VCaP (cell line): ENCODE measurements around the gene UMAD1.
"Not testable (repeated sequence)": the region's sequence is repeated elsewhere in the genome, so short reads cannot be mapped to it uniquely, and the experiment has no call there.

Experiments
- H3K27ac ChIP-seq: fragments of 450-650 bp; 2 replicates; pipeline ENCODE4 v1.5.1; 2017
- TF ChIP-seq, protein P1 (sequence below): fragments of 450-650 bp; conservative IDR thresholded peaks from 2 replicates; pipeline ENCODE4 v1.5.1; 2017; ENCODE audit warnings: mild to moderate bottlenecking, moderate library complexity

The UMAD1 gene

DNA sequence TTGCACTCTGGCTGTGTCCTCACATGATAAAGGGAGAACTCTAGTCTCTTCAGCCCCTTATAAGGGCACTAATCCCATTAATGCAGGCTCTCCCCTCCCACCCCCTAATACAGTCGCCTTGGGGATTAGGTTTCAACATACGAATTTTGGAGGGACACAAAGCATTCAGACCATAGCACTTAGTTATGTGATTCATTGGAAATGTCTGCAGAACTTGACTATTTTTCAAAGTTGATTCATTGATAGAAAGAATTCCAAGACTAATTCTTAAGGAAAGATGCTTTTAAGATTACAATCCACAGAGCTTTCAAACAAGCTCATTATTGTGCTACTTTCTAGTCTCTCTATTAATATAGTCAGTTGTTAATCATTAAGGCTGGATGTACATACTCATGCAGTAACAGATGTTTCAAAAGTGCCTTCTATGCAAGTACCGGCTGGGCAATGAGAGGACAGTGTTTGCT, 163.2 kb downstream of the UMAD1 start:
- H3K27ac ChIP-seq = no peak overlapping the region
- TF ChIP-seq, protein P1, sequence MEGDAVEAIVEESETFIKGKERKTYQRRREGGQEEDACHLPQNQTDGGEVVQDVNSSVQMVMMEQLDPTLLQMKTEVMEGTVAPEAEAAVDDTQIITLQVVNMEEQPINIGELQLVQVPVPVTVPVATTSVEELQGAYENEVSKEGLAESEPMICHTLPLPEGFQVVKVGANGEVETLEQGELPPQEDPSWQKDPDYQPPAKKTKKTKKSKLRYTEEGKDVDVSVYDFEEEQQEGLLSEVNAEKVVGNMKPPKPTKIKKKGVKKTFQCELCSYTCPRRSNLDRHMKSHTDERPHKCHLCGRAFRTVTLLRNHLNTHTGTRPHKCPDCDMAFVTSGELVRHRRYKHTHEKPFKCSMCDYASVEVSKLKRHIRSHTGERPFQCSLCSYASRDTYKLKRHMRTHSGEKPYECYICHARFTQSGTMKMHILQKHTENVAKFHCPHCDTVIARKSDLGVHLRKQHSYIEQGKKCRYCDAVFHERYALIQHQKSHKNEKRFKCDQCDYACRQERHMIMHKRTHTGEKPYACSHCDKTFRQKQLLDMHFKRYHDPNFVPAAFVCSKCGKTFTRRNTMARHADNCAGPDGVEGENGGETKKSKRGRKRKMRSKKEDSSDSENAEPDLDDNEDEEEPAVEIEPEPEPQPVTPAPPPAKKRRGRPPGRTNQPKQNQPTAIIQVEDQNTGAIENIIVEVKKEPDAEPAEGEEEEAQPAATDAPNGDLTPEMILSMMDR = no peak

DNA sequence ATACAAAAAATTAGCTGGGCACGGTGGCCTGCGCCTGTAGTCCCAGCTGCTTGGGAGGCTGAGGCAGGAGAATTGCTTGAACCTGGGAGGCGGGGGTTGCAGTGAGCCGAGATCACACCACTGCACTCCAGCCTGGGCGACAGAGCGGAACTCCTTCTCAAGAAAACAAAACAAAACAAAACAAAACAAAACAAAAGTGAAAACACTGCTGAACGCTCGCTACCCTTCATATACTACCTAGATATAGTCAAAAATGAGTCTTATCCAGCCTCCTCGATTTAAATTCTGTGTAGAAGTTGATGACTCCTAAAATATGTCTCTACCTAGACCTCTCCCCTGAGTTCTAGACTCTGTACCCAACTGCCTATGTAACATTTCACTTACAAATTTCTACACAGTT, 164.3 kb downstream of the UMAD1 start:
- H3K27ac ChIP-seq = not testable (repeated sequence)

DNA sequence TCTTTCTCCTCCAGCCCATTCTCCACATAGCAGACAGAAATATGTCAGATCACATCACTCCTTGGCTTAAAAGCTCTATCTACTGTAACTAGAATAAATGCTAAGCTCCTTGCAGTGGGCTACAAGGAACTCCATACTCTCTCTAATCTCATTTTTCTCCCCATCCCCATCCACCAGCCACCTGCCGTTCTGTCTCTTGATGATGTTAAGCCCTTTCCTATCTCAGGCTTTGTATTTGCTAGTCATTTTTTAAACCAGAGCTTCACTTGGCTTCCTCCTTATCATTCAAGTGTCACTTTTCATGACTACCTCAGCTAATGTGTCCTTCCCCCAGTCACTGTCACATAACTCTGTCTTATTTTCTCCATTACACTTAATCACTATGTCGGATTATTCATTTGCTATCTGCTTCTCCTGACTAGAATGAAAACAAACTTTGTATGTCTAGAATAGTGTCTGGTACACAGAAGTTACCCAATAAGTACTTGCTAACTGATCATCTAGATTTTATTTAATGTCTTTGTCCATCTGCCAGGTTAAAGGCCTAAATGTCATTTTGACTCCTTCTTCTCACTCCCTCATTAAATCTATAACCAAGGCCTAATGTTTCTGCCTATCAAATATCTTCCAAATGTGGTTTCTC, 165.1 kb downstream of the UMAD1 start:
- no peak overlapping the region for H3K27ac ChIP-seq

DNA sequence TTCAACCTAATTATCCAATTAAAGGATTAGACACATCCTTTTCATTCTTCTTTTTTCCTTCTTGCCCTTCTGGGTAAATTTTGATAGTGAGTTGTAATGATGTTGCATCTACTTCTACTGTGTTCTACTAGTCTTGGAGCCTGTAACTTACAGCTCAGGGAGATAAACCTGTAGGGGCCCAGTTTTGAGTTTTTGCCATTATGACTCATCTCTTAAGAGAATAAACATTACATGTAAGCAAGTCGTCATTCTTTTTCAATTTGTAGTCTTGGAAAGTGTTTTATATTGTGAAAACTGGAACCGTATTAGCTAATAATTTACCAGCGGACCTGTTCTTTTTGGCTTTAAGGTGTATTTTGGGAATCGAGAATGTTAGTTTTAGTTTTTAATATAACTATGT, 167.6 kb downstream of the UMAD1 start:
- TF ChIP-seq, protein P1 = no peak
- no peak overlapping the region for H3K27ac ChIP-seq

More for the DNA sequence above, 165.1 kb downstream of the UMAD1 start:
- TF ChIP-seq, protein P1 = no peak

DNA sequence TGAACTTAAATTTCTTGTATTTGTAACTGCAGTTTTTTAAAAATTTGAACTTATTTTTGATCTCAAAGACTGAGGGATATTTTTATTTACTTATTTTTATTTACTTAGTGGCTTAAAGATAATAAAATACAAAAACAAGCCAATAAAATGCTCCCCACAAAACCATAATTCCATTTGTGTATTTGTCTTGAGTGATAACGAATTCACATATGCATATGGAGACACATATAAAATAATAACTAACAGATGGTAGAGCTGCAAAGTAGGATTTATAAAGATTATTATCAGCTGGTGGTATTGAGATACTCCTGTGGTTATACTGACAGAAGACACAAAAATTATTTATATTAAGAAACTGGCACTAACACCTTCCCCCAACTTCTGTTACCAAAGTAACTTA, 168.1 kb downstream of the UMAD1 start:
- TF ChIP-seq, protein P1 = no peak
- H3K27ac ChIP-seq = no peak overlapping the region

DNA sequence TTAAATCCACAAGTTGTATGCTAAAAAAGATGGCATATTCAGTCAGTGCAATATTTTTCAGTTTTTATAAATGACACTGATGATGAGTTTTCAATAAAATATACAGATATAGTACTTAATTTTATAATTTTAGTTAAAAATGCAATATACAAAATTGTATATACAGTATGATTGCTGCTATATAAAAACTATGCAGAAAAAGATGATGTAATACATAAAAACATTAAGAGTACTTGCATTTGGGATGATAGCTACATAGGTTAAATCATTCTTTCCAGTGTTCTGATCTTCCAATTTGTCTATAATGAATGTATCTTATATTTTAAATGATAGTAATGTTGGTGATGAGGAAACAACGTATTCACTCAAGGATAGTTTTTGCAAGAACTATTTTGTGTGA, 169.8 kb downstream of the UMAD1 start:
- TF ChIP-seq, protein P1 = no peak
- H3K27ac ChIP-seq = no peak overlapping the region

DNA sequence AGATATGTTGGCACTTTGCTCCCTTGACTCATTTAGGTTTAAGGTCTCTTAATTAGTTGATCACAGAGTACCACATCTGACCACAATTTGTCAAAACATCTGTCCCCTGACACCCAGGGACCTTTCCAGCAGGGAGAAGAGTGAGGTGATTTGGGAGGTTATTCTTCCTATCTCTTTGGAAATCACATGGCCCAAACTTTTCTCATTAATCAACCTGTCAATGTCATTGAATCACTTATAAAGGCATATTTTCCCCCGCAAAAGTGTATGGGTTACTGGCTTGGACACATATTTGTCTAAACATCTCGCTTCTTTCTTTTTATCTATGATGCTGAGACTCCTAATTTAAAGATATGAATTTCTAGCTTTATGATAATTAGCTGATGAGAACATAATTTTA, 170.3 kb downstream of the UMAD1 start:
- TF ChIP-seq, protein P1 = no peak
- H3K27ac ChIP-seq = no peak overlapping the region

DNA sequence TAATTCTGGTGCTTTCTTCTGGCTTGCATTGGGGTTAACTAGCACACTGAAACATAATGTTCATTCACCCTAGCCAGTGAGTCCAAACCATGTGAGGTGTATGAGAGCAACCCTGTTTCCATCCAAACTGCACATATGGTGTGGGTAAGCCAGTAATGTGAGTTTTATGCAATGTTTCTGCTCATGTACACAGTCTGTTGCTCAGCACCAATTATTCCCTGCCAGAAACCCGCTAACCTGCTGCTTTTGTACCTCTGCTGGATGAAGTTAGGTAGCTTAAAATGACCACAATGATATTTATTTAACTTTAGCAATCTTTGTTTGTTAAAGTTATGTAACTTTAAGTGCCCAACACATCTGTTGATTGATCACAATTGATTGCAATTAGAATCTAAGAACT, 171.6 kb downstream of the UMAD1 start:
- TF ChIP-seq, protein P1 = no peak
- H3K27ac ChIP-seq = no peak overlapping the region
